Stomach (tissue), 9 donors: ENCODE measurements around the gene PIK3R6. TPM values are rescaled to one million over a fixed set of nuclear protein-coding genes. Genes with fewer than 3 reads are reported as not detected.

Experiments used
- DNase-seq, 2 donors: peaks; one replicate each; pipeline versions ENCODE4 v3.0.0 to v3.0.0-alpha.2; 2013 to 2019
- H3K27ac ChIP-seq, 5 donors: fragments of 200-600 bp in 4 of 5; sonication (generic) in 4 of 5; one replicate each; pipeline ENCODE4 v1.5.1; 2013 to 2019; ENCODE audit warnings: mild to moderate bottlenecking in 1 of 5, moderate library complexity in 1 of 5
- H3K27me3 ChIP-seq, 3 donors: fragments of 200-600 bp; sonication (generic); one replicate each; pipeline ENCODE4 v1.5.1; 2017 to 2019; ENCODE audit warnings: mixed run types in 1 of 3
- H3K36me3 ChIP-seq, 4 donors: fragments of 200-600 bp; sonication (generic); 1 replicate in 3 of 4; 2 replicates in 1 of 4; pipeline ENCODE4 v1.5.1; 2016 to 2019
- H3K4me1 ChIP-seq, 4 donors: fragments of 200-600 bp; sonication (generic); one replicate each; pipeline ENCODE4 v1.5.1; 2016 to 2019
- H3K4me3 ChIP-seq, 4 donors: fragments of 200-600 bp; sonication (generic) in 3 of 4; one replicate each; pipeline ENCODE4 v1.5.1; 2016 to 2019; ENCODE audit warnings: mild to moderate bottlenecking in 1 of 4
- H3K9me3 ChIP-seq, 4 donors: fragments of 200-600 bp; sonication (generic); one replicate each; pipeline ENCODE4 v1.5.1; 2016 to 2019
- EP300 ChIP-seq: sonication (generic); formaldehyde crosslinking; IDR thresholded peaks from one replicate; pipeline ENCODE4 v1.6.1; 2017; ENCODE audit warnings: antibody characterized with exemption
- POLR2A ChIP-seq, 4 donors: fragments of 450-650 bp; IDR thresholded peaks; one replicate each; pipeline ENCODE4 v1.6.1; 2016; ENCODE audit warnings: antibody characterized with exemption in 4 of 4, control low read depth in 2 of 4, mild to moderate bottlenecking in 1 of 4, moderate library complexity in 1 of 4
- POLR2AphosphoS5 ChIP-seq, 3 donors: sonication (generic); formaldehyde crosslinking; IDR thresholded peaks; one replicate each; pipeline ENCODE4 v1.6.1; 2016; ENCODE audit warnings: antibody characterized with exemption in 3 of 3
- WGBS, 5 donors: extraction: QIAGEN DNeasy Blood & Tissue Kit in 3 of 5; methylation state at CpG; one replicate each; pipeline versions ENCODE4 v1.1.5 to v1.1.7; 2013 to 2018; 5-methylcytosine and 5-hydroxymethylcytosine counted together
- intact Hi-C: fragments of 100-400 bp; cut with DNase I; formaldehyde crosslinking; loops from one replicate; pipeline ENCODE4 v1.15.1; 2023; ENCODE audit warnings: low total_unique reads
- polyA plus RNA-seq, 3 donors: library from polyadenylated mRNA; stranded (reverse); fragments of 200-250 nt; gene quantifications; one replicate each; pipeline ENCODE4 v1.2.3, GENCODE V29; 2013
- total RNA-seq, 5 donors: library from RNA; depleted of rRNA; stranded (reverse); fragments of >200 nt; gene quantifications; one replicate each; pipeline versions ENCODE4 v1.1.0 to v1.2.3, GENCODE V29; 2014 to 2016
- TF ChIP-seq, protein P1 (sequence below), 7 experiments: fragments of 450-650 bp in 4 of 7; fragments of 200-600 bp in 3 of 7; sonication (generic) in 3 of 7; IDR thresholded peaks; one replicate each; pipeline ENCODE4 v1.5.1; 2016 to 2019; ENCODE audit warnings: antibody characterized with exemption in 7 of 7, control low read depth in 2 of 7, mild to moderate bottlenecking in 1 of 7
- donor health status: healthy with polysubstance abuse.
- donor health status: Bipolar disorder and iron deficiency.
- donor health status: healthy.

The PIK3R6 gene
- total and polyA plus RNA-seq, 8 donors = under 0.01 to 4.3 (median 0.37) TPM; not detected in 1

DNA sequence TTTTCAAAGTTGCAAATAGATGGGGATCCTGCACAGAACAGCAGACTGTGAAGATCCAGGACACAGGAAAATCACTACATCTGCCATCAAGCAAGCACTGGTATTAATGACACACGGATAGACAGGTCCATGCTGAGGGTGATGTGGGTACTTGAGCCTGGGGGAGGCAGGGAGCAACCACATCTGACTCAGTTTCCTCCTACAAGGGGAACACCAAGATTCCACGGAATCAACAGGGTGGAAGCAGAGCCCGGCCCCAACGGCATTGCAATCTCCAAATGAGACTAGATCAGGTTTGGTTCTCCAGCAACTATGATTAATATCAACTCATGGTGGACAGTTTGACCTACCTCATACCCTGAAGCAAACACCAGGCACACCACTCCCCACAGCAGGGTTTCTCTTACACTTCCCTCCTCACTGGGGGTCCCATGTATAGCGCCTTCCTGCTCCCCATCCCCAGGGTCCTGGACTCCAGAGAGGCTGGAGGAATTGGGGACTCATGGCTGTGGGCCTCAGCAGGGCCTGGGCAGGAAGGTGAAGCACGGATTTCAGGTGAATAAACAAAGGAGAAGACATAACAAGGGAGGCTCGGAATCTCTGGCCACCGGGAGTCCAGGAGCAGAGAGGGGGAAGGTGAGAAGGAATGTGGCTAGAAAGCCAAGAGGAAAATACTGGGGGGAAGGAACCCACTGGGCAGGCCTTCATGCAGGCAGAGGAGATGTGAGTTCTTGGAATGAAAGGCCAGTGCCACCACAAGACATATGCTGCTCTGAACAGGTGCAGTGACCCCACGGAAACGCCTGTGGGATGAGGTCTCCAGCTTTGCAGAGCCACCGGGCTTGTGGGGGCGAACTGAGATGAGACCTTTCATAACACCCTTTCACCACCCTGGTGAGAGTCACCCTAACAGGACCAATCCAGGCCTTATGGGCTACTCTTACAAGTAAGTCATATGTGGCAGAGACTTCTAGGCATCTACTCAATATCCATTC lies 29.5 kb upstream of the PIK3R6 start:
- intact Hi-C loops = no loop called here

DNA sequence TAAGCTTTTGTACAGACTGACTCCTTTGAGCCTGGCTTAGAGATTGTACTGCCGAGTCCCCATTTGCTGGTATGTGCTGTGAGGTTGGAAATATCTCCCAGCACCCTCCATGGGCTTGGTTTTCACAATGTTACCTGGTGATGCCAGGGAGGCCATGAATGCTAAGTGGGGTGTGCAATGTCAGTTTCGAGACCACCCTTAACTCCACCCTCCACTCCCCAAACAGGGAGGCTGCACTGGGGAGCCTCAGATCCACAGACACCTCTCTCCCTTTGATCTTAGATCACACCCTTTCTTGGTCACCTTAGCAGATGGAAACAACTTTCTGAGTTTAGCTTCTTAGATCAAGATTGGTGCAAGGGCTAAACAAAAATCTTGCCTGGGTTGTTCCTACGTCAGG lies 28.6 kb upstream of the PIK3R6 start:
- TF ChIP-seq POLR2A (IDR thresholded peaks at IDR 0.05) (no peak), POLR2AphosphoS5 (IDR thresholded peaks at IDR 0.05) (no peak), EP300 (no peak)
- TF ChIP-seq, protein P1, sequence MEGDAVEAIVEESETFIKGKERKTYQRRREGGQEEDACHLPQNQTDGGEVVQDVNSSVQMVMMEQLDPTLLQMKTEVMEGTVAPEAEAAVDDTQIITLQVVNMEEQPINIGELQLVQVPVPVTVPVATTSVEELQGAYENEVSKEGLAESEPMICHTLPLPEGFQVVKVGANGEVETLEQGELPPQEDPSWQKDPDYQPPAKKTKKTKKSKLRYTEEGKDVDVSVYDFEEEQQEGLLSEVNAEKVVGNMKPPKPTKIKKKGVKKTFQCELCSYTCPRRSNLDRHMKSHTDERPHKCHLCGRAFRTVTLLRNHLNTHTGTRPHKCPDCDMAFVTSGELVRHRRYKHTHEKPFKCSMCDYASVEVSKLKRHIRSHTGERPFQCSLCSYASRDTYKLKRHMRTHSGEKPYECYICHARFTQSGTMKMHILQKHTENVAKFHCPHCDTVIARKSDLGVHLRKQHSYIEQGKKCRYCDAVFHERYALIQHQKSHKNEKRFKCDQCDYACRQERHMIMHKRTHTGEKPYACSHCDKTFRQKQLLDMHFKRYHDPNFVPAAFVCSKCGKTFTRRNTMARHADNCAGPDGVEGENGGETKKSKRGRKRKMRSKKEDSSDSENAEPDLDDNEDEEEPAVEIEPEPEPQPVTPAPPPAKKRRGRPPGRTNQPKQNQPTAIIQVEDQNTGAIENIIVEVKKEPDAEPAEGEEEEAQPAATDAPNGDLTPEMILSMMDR (IDR thresholded peaks at IDR 0.05) = no peak
- H3K4me1 ChIP-seq = peaks cover 0 to 11% (median 7%) of the 10 kb centered on the region in 4 donors
- H3K27me3 ChIP-seq = peaks cover 0 to 13% (median 0%) of the 10 kb centered on the region in 3 donors
- H3K36me3 ChIP-seq = no peaks in the 10 kb centered on the region
- H3K27ac ChIP-seq = no peak overlapping the region
- DNase-seq = no peak
- H3K9me3 ChIP-seq = no peaks in the 10 kb centered on the region
- no peak overlapping the region for H3K4me3 ChIP-seq
- 73 to 87% (median 86%) methylated on average over 3 of the region's 3 CpGs for WGBS, 5 donors
- intact Hi-C loops = no loop called here

More for the DNA sequence above, 29.5 kb upstream of the PIK3R6 start:
- peak in 1 of 2 donors; percentile 11 for DNase-seq
- H3K9me3 ChIP-seq = no peaks in the 10 kb centered on the region
- H3K4me3 ChIP-seq = no peak overlapping the region
- no peak overlapping the region for H3K27ac ChIP-seq
- no peaks in the 10 kb centered on the region for H3K36me3 ChIP-seq
- H3K4me1 ChIP-seq = peaks cover 0 to 11% (median 7%) of the 10 kb centered on the region in 4 donors
- TF ChIP-seq POLR2AphosphoS5 (IDR thresholded peaks at IDR 0.05) = no peak
- TF ChIP-seq, protein P1 (IDR thresholded peaks at IDR 0.05) = no peak
- TF ChIP-seq POLR2A (IDR thresholded peaks at IDR 0.05) = no peak
- WGBS, 5 donors = 73 to 83% (median 78%) methylated on average over 11 to 12 of the region's 12 CpGs
- peaks cover 0 to 19% (median 0%) of the 10 kb centered on the region in 3 donors for H3K27me3 ChIP-seq

DNA sequence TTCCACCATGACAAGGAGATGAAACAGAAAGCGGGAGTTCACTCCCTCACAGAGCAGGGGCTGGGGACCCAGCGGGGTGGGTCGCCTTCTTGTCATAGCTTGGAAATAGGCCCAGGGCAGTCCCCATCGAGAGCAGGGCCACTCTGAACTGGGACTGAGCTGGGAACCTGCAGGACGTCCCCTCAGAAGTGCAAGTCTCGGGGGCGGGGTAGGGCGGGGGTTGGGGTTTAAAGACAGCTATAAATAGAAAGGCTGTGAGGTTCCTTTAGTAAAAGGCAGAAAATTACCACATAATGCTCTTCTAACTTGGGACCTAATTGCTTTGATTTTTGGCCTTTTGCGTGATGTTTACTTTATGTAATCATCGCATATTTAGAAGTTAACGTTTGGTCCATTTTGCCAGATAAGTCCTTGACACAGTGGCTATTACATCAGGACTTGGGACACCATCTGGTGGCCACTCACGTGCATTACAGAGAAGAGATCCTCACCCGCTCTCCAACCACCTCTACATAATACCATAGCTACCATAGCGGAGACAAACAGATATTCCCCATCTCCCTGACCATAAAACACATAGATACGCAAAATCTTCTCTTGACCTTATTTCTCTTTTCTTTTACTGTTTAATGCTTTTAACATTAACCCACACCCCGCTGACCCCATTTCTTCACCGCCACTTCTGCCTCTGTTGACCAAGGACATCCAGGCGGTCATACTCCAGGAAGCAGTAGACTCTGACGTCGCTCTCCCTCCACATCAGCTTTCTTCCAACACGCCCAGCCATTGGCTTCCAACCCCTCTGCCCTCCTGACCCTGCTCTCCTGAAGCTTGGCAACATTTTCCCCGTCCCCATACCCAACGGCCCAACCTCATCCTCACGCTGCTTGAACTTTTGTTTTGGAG lies 27.5 kb upstream of the PIK3R6 start:
- Histone ChIP-seq H3K27ac (no peak overlapping the region), H3K9me3 (no peaks in the 10 kb centered on the region), H3K4me1 (peaks cover 0 to 11% (median 7%) of the 10 kb centered on the region in 4 donors), H3K4me3 (no peak overlapping the region), H3K36me3 (peaks cover 0 to 11% (median under 1%) of the 10 kb centered on the region in 4 donors), H3K27me3 (peaks cover 0 to 11% (median 0%) of the 10 kb centered on the region in 3 donors)
- 41 to 46% (median 42%) methylated on average over 24 of the region's 24 CpGs for WGBS, 5 donors
- intact Hi-C loops = no loop called here
- DNase-seq = peak; percentile 70 to 91
- no peak for TF ChIP-seq EP300
- TF ChIP-seq, protein P1 (IDR thresholded peaks at IDR 0.05) = peak in 5 of 7 experiments; percentile 58 to 84 (median 75)

DNA sequence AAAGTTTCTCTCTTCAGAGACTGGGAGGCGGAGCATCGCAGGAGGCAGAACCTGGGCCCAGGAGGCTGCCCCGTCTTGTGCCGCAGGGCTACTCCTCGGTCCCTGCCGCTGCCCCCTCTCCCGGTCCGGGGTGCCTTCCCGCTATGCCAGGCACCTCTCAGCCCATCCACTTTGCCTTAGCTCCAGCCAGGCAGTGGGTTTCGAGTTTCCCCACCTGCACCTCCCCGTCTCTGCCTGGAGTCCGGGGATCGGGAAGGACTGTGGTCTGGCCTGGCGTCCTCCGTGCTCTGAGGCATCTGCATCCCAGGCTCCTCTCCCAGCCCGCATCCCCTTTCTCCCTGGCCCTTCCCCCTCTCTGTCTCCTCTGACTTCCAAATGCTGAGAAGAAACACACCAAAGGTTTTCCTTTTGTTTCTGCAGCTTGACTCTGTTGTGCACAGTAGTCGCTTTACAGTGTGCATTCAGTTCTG lies 26.8 kb upstream of the PIK3R6 start:
- no peak overlapping the region for H3K27ac ChIP-seq
- TF ChIP-seq, protein P1 (IDR thresholded peaks at IDR 0.05) = no peak
- TF ChIP-seq POLR2AphosphoS5 (IDR thresholded peaks at IDR 0.05) (no peak), POLR2A (IDR thresholded peaks at IDR 0.05) (no peak), EP300 (no peak)
- intact Hi-C loops = no loop called here
- 70 to 79% (median 74%) methylated on average over 17 of the region's 17 CpGs for WGBS, 5 donors
- H3K27me3 ChIP-seq = peaks cover 0 to 11% (median 0%) of the 10 kb centered on the region in 3 donors
- no peak overlapping the region for H3K4me3 ChIP-seq
- H3K9me3 ChIP-seq = no peaks in the 10 kb centered on the region
- H3K36me3 ChIP-seq = peaks cover 0 to 18% (median 2%) of the 10 kb centered on the region in 4 donors
- peak in 1 of 2 donors; percentile 23 for DNase-seq
- H3K4me1 ChIP-seq = peaks cover 0 to 11% (median 5%) of the 10 kb centered on the region in 4 donors
